Fibroblast of upper back skin (primary cell): ENCODE results near the gene TMEM86B.

Experiments
- DNase-seq: peaks from one replicate; pipeline ENCODE4 v3.0.0-alpha.2; 2013

Gene TMEM86B

DNA sequence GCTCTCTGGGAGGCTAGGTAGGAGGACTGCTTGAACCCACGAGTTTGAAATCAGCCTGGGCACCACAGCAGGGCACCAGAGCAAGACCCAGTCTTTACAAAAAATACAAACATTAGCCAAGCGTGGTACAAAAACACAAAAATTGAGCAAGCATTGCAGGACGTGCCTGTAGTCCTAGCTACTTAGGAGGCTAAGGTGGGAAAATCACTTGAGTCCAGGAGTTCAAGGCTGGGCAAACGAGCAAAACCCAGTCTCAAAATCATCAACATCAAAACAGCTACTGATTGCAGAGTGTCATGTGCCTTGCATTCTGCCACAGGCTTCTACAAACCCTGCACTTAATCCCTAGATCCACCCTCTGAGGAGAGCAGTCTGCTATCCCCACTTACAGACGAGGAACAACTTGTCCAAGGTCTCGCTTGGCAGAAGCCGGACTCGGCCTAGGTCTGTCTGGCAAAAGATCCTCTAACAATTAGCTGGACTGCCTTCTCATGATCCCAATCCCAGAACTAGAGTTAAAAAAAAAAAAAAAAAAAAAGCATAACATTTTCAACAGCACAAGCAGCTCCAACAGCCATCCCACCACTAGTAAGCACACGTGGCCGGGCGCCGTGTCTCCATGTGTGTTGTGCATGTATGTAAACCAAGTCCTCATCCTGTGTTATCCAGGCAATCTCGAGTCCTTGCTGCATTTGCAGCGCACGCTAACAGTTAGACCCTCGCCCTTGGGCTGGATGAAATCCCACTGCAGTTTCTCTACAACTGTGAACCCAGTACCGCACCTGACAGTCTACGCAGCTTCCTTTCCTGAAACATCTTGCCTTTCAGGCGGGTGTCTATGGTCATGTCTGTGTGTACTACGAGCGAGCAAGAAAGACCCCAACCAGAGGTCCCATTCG is 28.2 kb upstream of the TMEM86B start:
- DNase-seq, result no peak

DNA sequence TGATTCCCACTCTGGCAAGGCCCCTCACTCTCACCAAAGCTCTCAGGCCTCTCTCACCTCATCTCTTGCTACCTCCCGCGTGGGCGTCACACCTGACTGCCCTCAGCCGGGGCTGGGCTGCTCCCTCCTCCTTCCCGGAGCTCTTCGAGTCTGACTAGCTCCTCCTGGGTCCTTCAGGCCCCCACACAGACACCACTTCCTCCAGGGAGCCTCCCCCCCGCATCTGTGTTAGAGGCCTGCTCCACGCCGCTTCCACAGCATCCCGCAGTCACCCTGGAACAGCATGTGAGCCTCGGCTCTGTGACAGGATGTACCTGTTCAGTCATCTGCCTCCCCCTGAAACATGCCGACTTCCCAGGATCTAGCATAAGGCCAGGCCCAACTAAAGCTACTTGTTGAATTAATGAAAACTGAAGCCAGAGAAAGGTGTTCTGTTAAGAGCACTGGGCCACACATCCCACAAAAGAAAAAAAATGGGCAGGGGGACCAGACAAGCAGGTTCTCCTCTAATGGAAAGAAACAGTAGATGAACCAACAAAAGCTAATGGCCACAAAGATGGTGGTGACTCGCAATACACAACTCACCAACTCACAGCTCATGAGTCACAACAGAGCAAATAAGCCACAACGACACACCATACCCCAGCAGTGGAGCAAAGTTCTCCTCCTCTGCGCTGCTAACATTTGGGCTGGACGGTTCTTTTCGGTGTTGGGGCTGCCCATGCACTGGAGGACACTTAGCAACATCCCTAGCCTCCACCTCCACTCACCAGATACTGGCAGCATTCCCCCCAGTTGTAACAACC is 27.3 kb upstream of the TMEM86B start:
- DNase-seq, result peak; percentile 17

DNA sequence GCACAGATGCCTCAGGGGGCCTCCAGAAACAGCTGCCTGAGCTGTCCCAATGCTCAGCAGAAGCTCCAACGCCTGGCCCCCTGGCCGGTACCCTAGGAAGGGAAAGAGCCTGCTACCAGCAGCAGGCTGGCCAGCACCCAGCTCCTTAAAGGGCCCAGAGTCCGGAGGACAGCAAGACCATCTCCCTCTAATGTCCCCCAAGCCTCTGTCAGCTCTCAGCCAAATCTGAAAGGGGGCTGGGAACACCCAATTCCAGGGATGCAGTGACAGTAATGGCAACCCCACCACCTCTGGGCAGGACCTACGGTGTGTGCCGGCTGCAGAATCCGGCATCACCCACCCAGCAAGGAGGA is 26.0 kb upstream of the TMEM86B start:
- no peak for DNase-seq

DNA sequence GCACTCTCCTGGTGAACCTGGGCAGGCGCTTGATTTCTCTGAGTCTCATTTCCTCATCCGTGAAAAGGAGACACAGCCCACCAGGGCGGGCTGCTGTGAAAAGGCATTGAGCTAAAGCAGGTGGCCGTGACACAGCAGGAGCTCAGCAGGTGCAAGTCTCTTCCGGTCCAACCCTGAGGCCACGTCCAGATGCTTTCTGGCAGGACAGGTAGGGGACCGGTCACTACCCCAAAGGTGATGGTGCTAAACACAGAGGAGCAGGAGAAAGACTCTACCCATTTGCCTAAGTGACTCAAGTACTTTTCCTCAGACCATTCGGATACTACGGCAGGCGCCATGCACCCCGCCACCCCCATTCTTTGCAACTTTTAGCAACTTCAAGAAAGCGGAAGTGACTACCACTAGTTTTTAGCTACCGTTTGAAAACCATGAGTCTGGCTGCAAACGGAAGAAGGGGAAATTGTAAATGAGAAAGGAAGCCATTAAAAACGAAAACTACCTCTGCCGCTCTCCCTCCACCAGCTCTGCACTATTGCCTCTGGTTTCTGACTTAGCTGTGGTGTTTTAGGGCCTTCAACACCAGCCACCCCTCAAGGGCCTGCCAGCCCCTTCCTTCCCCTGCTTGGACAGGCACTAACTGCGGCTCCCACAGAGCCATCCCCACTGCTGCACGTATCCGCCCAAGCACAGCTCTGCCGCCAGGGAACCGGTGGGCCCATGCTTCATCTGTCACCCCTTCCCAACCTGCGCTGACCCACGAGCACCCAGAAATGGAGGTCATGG is 25.5 kb upstream of the TMEM86B start:
- no peak for DNase-seq

DNA sequence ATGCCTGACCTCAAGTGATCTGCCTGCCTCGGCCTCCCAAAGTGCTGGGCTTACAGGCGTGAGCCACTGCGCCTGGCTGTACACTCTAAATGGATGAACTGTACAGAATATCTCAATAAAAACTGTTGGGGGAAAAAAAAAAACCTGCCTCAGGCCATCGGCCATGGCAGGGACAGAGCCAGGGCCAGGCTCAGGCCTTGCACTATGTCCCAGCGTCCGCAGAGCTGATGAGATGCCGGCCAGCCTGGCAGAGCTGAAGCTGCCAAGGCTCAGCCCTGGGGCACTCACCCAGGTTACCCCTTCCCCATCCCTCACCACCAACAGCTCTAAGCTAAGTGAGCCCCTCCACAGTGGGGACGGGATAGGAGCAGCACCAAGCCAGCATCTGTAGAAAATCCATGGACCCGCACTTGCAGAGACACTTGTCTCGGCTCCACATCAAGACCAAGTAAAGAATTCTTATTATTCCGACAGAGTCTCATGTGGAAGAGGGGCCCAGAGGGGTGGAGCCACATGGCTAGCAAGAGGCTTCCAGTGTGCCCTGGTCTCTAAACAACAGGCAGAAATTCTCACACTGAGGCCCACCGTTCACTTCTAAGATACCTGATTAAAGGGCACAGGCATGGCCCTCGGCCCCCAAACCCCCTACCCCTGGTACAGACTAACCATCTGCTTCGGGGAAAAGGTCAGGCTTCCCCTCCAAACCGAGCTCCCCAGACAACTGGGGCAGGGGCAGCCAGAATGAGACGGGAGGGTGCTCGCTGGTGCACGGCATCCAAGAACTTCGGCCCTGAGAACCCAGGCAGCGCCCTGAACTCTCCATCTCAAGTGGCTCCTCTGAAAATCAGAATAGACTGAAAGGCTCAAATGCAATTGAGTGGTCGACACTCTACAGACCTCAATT is 24.4 kb upstream of the TMEM86B start:
- no peak for DNase-seq

DNA sequence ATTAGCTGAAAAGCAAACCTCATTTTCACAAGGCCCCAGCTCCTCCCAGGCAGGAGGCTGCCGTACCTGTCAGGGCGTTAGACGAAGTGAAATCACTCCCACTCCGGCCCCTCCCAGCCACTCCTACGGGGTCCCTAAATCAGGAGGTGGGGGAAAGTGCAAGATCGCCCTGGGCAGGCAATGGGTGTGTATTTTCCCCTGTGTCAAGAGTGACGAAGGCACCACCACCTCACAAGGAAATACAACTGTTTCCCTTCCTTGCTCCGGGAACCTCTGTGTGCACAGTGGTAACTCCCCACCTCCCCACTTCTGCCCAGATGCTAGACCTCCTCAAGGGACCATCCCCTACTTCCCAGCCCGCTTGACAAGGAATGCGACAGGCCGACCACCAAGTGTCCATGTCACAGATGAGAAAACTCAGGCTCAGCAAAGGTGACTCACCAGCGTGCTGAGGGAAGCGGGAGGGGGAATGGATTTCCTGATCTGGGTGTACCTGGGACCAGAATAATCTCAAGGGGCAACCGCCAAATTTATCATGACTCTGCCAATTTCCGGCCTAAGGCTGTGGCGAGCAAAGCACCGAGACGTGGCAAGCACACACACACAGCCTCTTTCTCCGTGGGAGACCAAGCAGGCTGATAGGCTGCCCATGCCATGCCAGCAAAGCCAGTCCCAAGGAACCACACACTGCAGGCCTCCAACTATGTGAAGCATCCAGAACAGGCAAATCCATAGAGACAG is 22.9 kb upstream of the TMEM86B start:
- DNase-seq, result no peak

DNA sequence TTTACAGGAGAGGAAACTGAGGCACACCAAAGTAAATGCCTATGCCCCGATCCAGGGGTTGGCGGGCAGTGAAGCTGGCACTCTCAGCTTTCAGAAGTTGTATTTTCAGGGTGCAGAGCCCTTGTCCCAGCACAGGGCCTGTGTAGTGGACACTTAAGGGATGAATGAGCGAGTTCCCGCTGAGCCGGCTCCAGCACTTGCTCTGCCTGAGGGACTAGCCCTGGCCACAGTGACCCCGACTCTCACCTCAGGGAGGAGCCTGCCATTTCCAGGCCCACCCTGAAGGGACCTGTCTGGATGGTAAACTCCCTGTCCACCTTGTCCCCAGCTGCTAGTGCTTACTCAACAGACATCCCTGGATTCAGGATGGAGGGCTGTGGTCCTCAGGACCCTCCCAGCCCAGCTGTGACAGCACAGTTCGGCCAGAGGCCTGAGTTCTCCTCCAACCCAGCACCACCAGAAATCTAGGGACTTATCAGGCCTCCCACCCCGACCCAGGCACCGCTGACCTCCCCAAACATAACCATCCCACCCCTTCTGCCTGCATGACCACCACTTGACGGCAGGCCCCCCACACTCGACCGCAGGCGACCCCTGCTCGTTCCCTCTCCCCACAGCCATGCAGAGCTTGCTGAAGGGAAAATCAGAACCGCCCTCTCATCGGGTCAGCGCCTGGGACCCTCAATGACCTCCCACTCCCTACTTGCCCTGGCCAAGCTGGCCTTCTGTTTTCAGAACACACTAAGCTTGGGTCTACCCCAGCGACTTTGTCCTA is 21.9 kb upstream of the TMEM86B start:
- no peak for DNase-seq

DNA sequence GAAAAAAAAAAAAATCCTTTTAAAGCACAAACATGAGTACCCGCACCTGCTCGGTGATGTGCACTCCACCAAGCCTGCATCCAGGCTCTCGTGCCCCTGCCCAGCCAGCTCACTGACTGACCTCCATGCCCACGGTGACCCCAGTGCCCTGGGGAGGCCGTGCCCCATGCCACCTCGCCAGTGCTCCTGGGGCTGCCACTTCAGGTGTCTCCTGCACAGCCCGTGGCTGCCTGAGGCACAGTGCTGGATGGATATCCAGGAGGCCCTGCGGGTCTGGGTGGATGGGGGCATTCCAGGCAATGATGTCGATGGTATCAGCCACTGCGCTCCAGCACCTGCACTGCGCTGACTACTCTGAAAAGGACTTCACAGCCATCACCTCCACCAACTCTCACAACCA is 21.3 kb upstream of the TMEM86B start:
- DNase-seq, result no peak

DNA sequence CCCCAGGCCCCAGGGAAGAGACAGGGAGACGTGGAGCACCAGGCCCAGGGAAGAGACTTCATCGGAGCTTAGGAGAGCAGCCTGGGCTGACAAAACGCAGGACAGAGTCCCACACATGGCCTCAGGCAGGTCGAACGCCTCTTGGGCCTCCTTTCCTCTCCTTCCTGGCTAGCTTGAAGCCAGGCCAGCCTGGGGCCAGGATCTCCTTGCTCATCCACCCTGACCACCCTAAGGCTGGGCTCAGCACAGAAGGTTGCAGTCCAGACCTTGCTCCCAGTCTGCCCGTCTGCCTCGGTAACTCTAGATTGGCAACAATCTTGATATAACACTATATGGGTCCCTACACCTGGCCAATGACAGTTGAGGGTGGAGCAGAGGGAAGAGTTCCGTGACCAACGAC is 20.1 kb upstream of the TMEM86B start:
- no peak for DNase-seq

DNA sequence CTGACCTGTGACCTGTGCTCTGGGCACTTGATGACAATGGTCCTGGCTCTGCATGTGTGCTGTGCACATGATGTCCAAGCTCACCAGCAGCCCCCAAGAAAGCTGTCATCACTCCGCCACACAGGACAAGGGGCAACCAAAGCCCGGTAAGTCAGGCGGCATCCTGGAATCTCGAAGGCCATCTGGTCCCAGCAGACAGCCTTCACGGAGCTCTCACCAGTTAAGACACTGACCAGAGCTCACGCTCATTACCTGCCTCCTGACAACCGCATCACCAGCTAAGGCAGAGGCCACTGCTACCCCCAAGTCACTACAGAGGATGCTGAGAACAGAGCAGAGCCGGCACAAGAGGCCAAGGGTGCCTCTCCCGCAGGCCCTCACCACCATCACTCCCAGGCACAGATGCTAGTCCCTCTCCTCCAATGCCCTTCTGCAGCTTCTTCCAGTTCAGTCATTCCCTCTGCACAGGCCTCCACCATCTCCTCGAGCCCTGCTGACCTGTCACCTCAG is 19.7 kb upstream of the TMEM86B start:
- no peak for DNase-seq

DNA sequence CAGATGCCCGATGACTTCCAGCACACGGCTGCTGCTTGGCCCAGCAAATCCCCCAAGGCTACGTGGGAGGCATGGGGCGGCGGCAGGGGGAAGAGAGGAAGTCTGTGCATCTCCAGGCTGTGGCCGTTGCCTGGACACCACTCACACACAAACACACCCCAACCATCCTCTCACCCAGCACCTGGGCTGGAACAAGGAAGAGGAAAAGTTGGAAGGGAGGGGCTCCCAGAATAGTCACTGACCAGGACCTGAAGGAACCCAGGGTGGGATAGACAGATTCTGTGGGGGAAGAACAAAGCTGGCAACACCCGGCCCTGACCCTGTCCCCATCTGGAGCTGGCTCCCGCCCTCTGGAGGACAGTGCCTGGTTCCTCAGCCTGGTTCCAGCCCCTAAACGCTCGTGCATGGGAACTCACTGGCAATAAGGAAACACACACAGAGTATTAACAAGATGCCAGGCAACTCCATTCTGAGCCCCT is 19.1 kb upstream of the TMEM86B start:
- DNase-seq, result no peak

DNA sequence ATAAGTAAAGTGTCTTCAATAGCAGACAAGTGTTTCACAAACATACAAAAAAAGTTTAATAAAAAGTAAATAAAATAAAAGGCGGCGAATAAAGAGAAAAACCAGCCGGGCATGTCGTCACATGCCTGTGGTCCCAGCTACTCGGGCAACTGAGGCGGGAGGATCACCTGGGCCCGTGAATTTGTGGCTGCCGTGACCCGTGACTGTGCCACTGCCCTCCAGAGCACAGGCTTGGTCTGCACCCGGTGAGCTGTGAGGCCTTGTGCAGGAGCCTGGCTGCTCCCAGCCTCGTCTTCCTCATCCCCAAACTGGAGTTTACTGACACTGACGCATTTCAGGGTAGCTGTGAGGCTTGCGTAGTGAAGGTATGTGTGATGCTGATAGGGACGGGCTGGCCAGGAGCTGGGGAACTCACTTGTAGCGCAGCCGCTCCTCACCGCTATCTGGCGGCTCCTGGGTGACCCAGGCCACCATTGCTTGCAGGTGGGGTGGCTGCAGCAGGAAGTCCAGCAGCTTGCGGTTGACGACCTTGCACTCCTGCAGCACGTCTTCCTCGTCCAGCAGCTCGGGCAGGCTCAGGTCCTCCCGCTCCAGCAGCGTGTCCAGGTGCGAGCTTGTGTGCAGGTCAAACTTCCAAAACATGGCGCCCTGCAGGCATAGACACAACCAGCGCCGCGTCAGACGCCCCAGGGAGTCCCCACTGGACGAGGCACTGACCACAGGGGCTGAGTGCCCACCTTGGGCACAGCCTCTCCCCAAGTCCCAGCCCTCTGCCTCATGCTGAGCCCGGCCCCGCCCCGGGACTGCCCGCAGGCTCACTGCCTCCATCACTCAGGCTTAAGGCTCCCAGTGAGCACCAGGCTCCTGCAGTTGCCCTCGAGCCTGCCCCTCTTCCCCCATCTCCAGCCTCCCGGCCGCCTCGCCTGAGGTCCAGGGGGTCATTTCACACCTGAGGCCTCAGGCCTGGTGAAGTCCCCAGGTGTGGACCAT is 18.2 kb upstream of the TMEM86B start:
- DNase-seq, result no peak

DNA sequence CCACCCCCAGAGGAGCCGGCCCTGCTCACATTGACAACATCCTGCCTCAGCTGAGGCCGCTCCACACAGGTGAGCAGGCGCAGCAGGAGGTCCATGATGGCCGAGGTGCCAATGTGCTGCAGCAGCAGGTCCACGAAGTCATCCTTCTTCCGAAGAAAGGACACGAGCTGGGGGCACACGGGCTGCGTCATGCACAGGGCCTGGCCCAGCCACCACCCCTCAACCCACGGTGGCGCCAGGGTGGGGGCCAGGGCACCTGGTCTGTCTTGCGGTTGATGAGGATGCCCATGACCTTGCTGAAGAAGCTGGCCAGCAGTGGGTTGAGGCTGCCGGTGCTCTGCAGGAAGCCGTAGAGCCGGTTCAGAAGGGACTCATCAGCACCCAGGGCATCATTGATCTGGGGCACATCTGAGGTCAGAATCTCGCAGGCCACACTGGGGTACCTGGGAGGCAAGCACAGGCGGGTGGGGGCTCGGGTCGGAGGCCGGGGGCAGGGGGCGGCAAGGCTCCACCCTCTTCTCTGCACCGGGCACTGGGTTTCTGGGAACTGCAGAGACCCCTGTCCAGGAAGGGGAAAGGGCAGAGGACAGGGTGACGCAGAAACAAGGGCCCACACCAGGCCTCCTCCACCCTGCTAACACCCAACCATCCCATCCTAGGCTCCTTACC is 16.8 kb upstream of the TMEM86B start:
- DNase-seq, result no peak

DNA sequence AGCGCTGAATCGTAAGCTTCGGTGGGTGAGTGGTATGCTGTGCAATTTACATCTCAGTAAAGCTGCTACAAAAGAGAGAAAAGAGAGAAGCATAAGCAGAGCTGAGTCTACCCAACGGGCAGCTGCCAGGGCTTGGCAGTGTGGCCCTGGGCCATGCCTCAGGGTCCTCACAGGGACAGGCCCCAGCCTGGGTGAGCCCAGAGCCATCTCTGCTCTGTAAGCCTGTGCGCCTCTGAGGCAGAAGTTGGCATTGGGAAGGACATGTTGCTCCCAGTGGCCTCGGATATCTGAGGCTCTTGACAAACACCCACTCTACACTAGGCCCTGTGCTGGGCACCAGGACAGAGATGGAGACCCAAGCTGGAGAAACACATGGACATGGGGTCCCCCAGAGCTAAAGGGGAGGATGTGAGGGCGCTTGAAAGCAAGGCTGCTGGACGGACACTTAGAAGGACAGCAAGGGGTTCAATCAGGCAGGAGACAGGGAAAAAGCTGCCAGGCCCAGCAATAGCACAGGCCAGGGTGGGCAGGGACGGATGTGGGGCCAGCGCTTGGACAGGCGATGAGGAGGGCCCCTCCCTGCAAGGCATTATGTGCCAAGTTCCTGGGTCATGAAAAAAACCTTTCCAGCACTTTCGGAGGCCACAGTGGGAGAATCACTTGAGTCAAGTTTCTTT is 15.6 kb upstream of the TMEM86B start:
- DNase-seq, result no peak

DNA sequence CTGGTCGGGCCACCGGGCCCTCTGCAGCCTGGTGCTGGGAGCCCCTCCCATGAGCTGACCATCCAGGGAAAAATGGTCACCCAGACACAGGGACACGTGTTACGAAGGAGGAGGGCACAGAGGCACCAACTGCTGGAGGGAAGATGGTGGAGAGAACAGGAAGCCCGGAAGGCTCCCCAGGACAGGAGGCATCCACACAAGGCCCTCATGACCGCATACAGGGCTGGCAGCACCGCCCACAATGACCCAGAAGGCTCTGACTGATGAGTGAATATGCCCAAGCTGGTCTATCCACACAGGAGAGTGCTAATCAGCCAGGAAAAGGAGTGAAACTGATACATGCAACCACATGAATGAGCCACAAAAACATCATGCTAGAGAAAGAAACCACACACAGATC is 14.0 kb upstream of the TMEM86B start:
- DNase-seq, result no peak

DNA sequence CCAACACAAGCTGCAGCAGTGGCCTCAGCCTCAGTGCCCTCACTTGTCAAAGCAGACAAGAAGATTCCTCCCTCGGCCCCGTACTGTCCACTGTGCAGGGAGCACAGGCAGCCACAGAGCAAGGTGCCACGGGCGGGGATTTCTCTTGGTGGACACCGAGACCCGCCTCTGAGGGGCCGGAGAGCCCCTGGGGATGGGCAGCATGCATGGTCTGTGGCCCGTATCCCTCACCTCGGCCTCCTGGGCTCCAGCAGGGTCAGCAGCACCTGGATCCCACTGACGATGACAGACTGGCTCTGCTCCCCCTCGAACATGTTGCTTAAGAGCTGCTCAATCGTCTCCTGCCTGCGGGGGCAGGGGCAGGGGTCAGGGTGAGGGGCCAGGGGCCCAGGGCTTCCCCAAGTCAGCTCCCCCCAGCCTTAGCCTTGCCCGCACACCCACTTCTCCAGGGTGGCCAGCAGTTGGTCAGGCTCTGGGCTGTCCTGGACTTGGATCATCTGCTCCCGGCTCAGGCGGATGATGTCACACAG is 13.4 kb upstream of the TMEM86B start:
- no peak for DNase-seq

DNA sequence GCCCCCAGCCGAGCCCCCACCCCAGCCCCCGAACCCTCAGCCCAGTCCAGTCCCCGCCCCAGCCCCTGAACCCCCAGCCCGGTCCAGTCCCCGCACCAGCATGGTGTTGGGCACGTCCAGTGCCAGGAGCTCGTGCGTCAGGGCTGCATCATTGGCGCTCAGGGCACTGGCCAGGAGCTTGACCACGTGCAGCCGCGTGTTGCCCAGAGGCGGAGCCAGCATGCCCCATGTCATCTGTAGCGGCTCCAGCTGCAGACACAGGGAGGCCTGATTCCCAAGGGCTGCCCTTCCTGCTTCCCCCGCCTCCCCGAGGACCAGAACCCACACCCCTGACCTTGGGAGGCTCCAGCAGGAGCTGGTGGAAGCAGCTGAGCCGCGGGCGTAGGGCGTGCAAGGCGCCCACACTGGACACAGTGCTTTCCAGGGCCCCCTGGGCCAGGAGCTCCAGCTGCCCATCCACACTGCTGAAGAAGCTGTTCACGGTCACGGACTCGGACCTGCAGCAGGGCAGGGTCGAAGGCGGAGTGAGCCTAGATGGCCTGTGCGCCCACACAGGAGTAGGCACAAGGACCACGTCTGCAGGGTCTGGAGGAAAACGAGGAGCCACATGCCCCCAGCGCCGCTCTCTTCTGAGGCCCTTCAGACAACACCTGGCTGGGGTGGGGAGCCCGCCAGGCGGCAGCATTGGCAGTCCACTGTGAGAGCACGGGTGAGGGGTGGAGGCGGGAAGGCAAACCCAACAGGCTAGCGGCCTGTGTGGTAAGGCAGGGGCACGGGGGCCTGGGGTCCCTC is 12.8 kb upstream of the TMEM86B start:
- no peak for DNase-seq
